ENCODE data around the gene GABBR2. TPM values are rescaled to one million over a fixed set of nuclear protein-coding genes. Genes with fewer than 3 reads are reported as not detected.

GABBR2 gene
- 0.33 and 1.3 TPM in 2 replicates for total RNA-seq

DNA sequence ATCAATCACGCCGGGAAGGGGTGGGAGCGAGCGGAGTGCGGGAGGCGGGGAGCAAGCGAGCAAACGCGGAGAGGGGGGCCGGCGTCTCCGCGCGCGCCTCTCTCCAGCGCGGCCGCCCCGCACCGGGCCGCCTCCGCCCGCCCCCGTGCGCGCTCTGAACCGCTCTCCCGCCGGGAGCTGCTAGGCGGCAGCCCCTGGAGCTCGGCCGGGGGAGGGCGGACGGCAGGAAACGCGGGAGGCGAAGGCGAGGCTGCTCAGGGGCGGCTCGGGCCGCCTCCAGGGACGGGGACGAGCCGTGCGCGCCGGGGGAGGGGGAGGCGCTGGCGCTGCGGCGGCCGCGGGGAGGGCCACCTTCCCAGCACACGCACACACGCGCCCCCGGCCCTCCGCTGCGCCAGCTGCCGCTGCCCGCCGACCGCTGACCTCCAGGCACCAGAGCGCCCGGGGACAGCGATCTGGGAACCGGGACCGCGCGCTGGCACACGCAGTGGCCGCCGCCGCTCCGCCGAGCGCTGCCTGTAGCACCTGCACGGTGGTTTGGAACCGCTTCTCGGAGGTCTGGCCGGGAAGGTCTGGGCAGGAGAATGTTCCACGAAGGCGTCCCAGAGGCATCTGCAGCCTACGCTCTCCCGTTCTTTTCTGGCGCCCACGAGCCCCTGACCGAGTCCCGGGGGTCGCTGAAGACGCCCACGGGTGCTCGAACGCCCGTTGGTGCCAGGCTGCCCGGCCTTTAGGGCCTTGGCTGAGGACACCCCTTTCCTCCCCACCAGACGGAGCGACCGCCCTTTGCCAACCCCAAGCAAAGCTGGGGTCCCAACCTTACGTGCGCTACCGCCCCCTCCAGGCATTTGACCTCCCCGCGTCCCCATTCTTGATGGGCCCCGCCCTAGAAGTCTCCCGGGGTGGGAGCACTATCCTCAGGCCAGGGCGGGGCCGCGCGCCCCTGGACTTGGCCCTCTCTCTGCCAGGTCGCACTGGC, at the start of gene GABBR2:
Gene GABBR2, minus strand, starts transcription at position 3 of the 979 bp plus-strand sequence. CDS start 198 bp downstream, outside the sequence.

DNA sequence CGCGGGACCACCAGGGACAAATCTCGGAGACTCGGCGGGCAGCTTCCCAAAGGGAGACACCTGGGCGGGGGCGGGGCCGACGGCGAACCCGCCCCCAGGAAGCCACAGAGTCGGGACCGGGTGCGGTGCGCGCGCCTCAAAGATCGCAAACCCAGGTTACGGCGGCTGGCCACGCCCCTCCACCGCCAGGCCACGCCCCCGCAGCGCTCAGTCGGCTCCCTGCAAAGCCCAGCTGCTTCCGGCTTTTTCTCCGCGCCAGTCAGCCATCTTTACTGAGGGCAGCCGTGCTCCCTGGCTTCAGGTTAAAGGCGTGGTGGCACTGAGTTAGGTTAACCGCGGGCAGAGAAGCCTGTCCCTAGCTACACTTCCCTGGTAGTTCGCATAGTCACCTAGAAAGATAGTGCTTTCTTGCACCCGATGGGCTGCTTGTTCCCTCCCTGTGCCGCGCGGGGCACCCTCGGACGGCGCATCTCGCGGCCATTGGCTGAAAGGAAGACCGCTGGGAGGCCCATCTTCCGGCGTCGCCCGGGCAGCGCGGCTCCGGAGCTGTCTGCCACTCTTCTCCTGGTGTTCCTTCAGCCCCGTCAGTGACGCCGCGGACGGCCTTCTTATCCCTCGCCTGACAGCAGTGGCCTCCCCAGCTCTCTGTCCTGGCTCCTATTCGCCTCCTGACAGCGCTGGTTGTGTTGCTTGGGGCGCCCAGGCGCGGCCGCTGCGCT, 453.0 kb downstream of the GABBR2 start, which contains the start of gene TBC1D2:
Gene TBC1D2, minus strand, starts transcription at position 72 of the 719 bp plus-strand sequence. CDS start 108 bp downstream, outside the sequence.

Other genes starting within 250 kb of the GABBR2 start
- 16.4 and 23.0 TPM in 2 replicates for gene ANKS6, start 87.6 kb upstream of the GABBR2 start, total RNA-seq
- 16.5 and 19.2 TPM in 2 replicates for gene GALNT12, start 98.7 kb upstream of the GABBR2 start, total RNA-seq
- 12.6 and 15.1 TPM in 2 replicates for gene COL15A1, start 235.0 kb upstream of the GABBR2 start, total RNA-seq

Measured in smooth muscle cell of trachea (primary cell).